Neutrophil (primary cell): Measurements from ENCODE around the gene DNLZ.
"Not testable (repeated sequence)": the region's sequence is repeated elsewhere in the genome, so short reads cannot be mapped to it uniquely, and the experiment has no call there.

Experiments
- H3K27ac ChIP-seq: fragments of 200-600 bp; sonication (generic); 2 replicates; pipeline ENCODE4 v1.5.1; 2016; ENCODE audit warnings: mild to moderate bottlenecking, moderate library complexity
- H3K27me3 ChIP-seq: fragments of 200-600 bp; sonication (generic); 2 replicates; pipeline ENCODE4 v1.6.0; 2016; ENCODE audit warnings: mild to moderate bottlenecking
- H3K36me3 ChIP-seq: fragments of 200-600 bp; sonication (generic); 2 replicates; pipeline ENCODE4 v1.5.1; 2017
- H3K4me1 ChIP-seq, 2 experiments: fragments of 200-600 bp in 1 of 2; sonication (generic) in 1 of 2; 1 replicate in 1 of 2; 2 replicates in 1 of 2; pipeline versions ENCODE4 v1.5.1 to v1.6.1; 2013 to 2016; ENCODE audit warnings: low read depth in 1 of 2, low read length in 1 of 2, mild to moderate bottlenecking in 1 of 2, moderate library complexity in 1 of 2; ENCODE audit not compliant: control insufficient read depth in 1 of 2, insufficient read depth in 1 of 2
- H3K4me3 ChIP-seq, 2 experiments: fragments of 200-600 bp in 1 of 2; sonication (generic) in 1 of 2; 1 replicate in 1 of 2; 2 replicates in 1 of 2; pipeline ENCODE4 v1.5.1; 2013 to 2016; ENCODE audit warnings: low read depth in 1 of 2, low read length in 1 of 2, mild to moderate bottlenecking in 1 of 2, moderate library complexity in 1 of 2
- H3K9me3 ChIP-seq: fragments of 200-600 bp; sonication (generic); 2 replicates; pipeline ENCODE4 v1.5.1; 2016
- CTCF ChIP-seq: fragments of 200-600 bp; sonication (generic); IDR thresholded peaks from 2 replicates; pipeline ENCODE4 v1.5.1; 2016; ENCODE audit warnings: antibody characterized with exemption

DNLZ gene

GRCh38 chr9:136323371-136323789, 40.2 kb downstream of the DNLZ start:
- no peak for TF ChIP-seq CTCF
- Histone ChIP-seq H3K36me3 (no peaks in the 10 kb centered on the region), H3K27ac (no peak overlapping the region), H3K9me3 (no peaks in the 10 kb centered on the region), H3K27me3 (peaks cover 58% of the 10 kb centered on the region), H3K4me3 (no peak overlapping the region), H3K4me1 (peaks cover 0 to 6% of the 10 kb centered on the region in 2 experiments)

GRCh38 chr9:136322756-136323330, 40.7 kb downstream of the DNLZ start:
- no peak overlapping the region for H3K4me3 ChIP-seq
- peaks cover 0 to 2% of the 10 kb centered on the region in 2 experiments for H3K4me1 ChIP-seq
- H3K27ac ChIP-seq, result no peak overlapping the region
- no peaks in the 10 kb centered on the region for H3K36me3 ChIP-seq
- no peak for TF ChIP-seq CTCF
- peaks cover 52% of the 10 kb centered on the region for H3K27me3 ChIP-seq
- no peaks in the 10 kb centered on the region for H3K9me3 ChIP-seq

GRCh38 chr9:136321561-136321960, 42.0 kb downstream of the DNLZ start:
- TF ChIP-seq CTCF, result no peak
- Histone ChIP-seq H3K27me3 (peaks cover 40% of the 10 kb centered on the region), H3K27ac (no peak overlapping the region), H3K9me3 (no peaks in the 10 kb centered on the region), H3K36me3 (no peaks in the 10 kb centered on the region), H3K4me1 (no peaks in the 10 kb centered on the region), H3K4me3 (no peak overlapping the region)

GRCh38 chr9:136320972-136321371, 42.6 kb downstream of the DNLZ start:
- H3K27ac ChIP-seq, H3K9me3 ChIP-seq, H3K4me1 ChIP-seq, H3K4me3 ChIP-seq, H3K36me3 ChIP-seq: not testable (repeated sequence)
- H3K27me3 ChIP-seq, result peaks cover 34% of the 10 kb centered on the region

DNA sequence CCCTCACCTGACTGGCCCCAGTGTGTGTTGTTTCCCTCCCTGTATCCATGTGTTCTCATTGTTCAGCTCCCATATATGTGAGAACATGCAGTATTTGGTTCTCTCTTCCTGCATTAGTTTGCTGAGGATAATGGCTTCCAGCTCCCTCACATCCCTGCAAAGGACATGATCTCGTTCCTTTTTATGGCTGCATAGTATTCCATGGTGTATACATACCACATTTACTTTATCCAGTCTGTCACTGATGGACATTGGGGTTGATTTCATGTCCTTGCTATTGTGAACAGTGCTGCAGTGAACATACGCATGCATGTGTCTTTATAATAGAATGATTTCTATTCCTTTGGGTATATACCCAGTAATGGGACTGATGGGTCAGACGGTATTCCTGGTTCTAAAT, 43.6 kb downstream of the DNLZ start:
- H3K9me3 ChIP-seq, H3K4me1 ChIP-seq, H3K36me3 ChIP-seq, H3K4me3 ChIP-seq, H3K27ac ChIP-seq: not testable (repeated sequence)
- H3K27me3 ChIP-seq, result peaks cover 23% of the 10 kb centered on the region

DNA sequence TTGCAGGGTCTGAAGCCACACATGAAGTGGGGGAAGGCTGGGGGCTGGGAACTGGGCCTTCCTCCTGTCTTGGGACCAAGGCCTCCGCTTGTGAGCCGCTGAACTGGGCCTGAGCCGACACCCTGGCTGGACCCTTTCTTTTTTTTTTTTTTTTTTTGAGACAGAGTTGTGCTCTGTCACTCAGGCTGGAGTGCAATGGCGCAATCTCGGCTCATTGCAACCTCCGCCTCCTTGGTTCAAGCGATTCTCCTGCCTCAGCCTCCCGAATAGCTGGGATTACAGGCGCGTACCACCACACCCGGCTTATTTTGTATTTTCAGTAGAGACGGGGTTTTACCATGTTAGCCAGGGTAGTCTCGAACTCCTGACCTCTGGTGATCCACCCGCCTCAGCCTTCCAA, 44.3 kb downstream of the DNLZ start:
- H3K36me3 ChIP-seq, H3K4me3 ChIP-seq, H3K4me1 ChIP-seq, H3K9me3 ChIP-seq, H3K27ac ChIP-seq: not testable (repeated sequence)
- H3K27me3 ChIP-seq, result peaks cover 16% of the 10 kb centered on the region

DNA sequence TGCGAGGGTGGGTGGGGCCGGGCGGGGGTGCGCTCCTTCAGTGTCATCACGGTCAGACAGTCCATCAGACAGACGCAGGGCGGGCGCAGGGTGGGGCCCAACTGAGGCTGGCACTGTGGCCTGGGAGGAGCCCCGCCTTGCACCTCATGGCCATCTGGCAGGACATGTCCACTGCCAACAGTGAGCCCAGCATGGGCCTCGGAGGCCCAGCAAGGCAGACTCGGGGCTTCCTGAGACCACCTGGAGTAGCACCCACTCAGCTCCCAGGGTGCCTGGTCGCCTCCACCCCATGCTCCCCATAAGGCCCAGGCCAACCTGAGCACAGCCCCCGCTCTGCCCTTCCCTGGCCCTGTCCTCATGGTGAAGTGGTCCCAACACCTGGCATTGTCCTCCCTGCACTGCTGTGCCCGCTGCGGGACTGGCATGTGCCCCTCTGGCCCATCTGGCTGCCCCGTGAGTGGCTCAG, 44.7 kb downstream of the DNLZ start:
- Histone ChIP-seq H3K9me3 (no peaks in the 10 kb centered on the region), H3K4me1 (no peaks in the 10 kb centered on the region), H3K4me3 (no peak overlapping the region), H3K27me3 (peaks cover 14% of the 10 kb centered on the region), H3K36me3 (no peaks in the 10 kb centered on the region), H3K27ac (no peak overlapping the region)
- no peak for TF ChIP-seq CTCF
